Measurements from ENCODE around the gene PCDHB6. TPM values are rescaled to one million over a fixed set of nuclear protein-coding genes. Genes with fewer than 3 reads are reported as not detected.
"Not testable (repeated sequence)": the region's sequence is repeated elsewhere in the genome, so short reads cannot be mapped to it uniquely, and the experiment has no call there.

The PCDHB6 gene
- total and polyA plus RNA-seq, 5 donors from 2014 or later: not detected

DNA sequence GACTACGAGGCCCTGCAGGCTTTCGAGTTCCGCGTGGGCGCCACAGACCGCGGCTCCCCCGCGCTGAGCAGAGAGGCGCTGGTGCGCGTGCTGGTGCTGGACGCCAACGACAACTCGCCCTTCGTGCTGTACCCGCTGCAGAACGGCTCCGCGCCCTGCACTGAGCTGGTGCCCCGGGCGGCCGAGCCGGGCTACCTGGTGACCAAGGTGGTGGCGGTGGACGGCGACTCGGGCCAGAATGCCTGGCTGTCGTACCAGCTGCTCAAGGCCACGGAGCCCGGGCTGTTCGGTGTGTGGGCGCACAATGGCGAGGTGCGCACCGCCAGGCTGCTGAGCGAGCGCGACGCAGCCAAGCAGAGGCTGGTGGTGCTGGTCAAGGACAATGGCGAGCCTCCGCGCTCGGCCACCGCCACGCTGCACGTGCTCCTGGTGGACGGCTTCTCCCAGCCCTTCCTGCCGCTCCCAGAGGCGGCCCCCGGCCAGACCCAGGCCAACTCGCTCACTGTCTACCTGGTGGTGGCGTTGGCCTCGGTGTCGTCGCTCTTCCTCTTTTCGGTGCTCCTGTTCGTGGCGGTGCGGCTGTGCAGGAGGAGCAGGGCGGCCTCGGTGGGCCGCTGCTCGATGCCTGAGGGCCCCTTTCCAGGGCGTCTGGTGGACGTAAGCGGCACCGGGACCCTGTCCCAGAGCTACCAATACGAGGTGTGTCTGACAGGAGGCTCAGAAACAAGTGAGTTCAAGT, 34.4 kb downstream of the PCDHB6 start:
- H3K4me3 Mint-ChIP-seq; H3K27me3 ChIP-seq (ENCODE audit: control insufficient read depth, insufficient read depth, low read length); H3K9me3 ChIP-seq (ENCODE audit: control insufficient read depth in 2 of 2, low read length in 2 of 2); H3K4me1 Mint-ChIP-seq; ATAC-seq (ENCODE audit: low read depth in 2 of 2); DNase-seq; H3K4me3 ChIP-seq (ENCODE audit: low read depth, low read length); H3K27ac Mint-ChIP-seq; H3K36me3 Mint-ChIP-seq; H3K4me1 ChIP-seq (ENCODE audit: control insufficient read depth, insufficient read depth, low read length, poor library complexity, severe bottlenecking); H3K36me3 ChIP-seq (ENCODE audit: control insufficient read depth, insufficient read depth, low read length); H3K27ac ChIP-seq (ENCODE audit: insufficient read depth, low read length, poor library complexity, severe bottlenecking): not testable (repeated sequence)
- Mint-ChIP-seq H3K27me3 (peaks cover 19% of the 10 kb centered on the region), H3K9me3 (peaks cover 0 to 31% (median 12%) of the 10 kb centered on the region in 7 donors)

DNA sequence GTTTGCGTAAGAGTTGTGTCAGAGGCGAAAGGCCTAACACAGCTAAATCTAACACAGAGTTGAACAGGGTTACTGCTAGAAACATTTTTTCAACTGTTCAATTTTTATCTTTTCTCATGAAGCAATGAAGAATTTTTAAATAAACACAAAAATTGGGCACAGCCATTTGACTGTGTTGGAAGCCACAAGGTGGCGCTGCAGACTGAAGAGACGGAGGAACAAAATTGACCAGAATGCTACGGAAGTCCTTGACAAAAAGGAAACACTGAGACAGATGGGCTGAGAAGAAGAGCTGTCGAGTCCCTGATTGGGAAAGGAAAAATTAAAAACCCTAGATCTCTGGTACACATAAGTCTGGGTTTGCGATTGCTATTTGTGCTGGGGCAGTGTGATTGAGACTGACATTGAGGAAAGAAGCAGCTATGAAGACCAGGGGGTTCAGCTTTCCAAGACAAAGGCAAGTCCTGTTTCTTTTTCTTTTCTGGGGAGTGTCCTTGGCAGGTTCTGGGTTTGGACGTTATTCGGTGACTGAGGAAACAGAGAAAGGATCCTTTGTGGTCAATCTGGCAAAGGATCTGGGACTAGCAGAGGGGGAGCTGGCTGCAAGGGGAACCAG, 37.1 kb downstream of the PCDHB6 start, which contains the start of gene PCDHB9:
Gene PCDHB9 (plus strand): TSS at position 265 of the 616 bp plus-strand sequence. CDS start 158 bp downstream, at position 423.
- peaks cover 0 to 2% of the 10 kb centered on the region in 2 experiments for H3K9me3 ChIP-seq (ENCODE audit: control insufficient read depth in 2 of 2, low read length in 2 of 2)
- Mint-ChIP-seq H3K9me3 (peaks cover 0 to 39% (median 14%) of the 10 kb centered on the region in 7 donors), H3K27ac (no peak within 1 kb of the TSS), H3K27me3 (peaks cover 21% of the 10 kb centered on the region), H3K36me3 (peaks cover 14% of the 10 kb centered on the region), H3K4me3 (peak within 1 kb of the TSS in 2 of 4 donors; percentile 12 to 49), H3K4me1 (peaks cover 0 to 11% (median 2%) of the 10 kb centered on the region in 4 donors)
- H3K4me1 ChIP-seq (ENCODE audit: control insufficient read depth, insufficient read depth, low read length, poor library complexity, severe bottlenecking): no peaks in the 10 kb centered on the region
- no peaks in the 10 kb centered on the region for H3K36me3 ChIP-seq (ENCODE audit: control insufficient read depth, insufficient read depth, low read length)
- peak in 2 of 3 donors; percentile 9 to 13 for DNase-seq
- H3K4me3 ChIP-seq (ENCODE audit: low read depth, low read length): peak within 1 kb of the TSS; percentile 27
- ATAC-seq (ENCODE audit: low read depth in 2 of 2): no peak
- H3K27ac ChIP-seq (ENCODE audit: insufficient read depth, low read length, poor library complexity, severe bottlenecking): no peak within 1 kb of the TSS
- H3K27me3 ChIP-seq (ENCODE audit: control insufficient read depth, insufficient read depth, low read length): peaks cover 3% of the 10 kb centered on the region

GRCh38 chr5:141188682-141189081, 38.8 kb downstream of the PCDHB6 start:
- H3K27me3 ChIP-seq (ENCODE audit: control insufficient read depth, insufficient read depth, low read length); H3K4me3 ChIP-seq (ENCODE audit: low read depth, low read length); H3K4me1 ChIP-seq (ENCODE audit: control insufficient read depth, insufficient read depth, low read length, poor library complexity, severe bottlenecking); H3K4me3 Mint-ChIP-seq; H3K36me3 ChIP-seq (ENCODE audit: control insufficient read depth, insufficient read depth, low read length); H3K27ac ChIP-seq (ENCODE audit: insufficient read depth, low read length, poor library complexity, severe bottlenecking); DNase-seq; H3K27ac Mint-ChIP-seq; ATAC-seq (ENCODE audit: low read depth in 2 of 2); H3K9me3 ChIP-seq (ENCODE audit: control insufficient read depth in 2 of 2, low read length in 2 of 2): not testable (repeated sequence)
- peaks cover 0 to 39% (median 10%) of the 10 kb centered on the region in 7 donors for H3K9me3 Mint-ChIP-seq
- peaks cover 20% of the 10 kb centered on the region for H3K27me3 Mint-ChIP-seq
- peaks cover 0 to 11% (median 2%) of the 10 kb centered on the region in 4 donors for H3K4me1 Mint-ChIP-seq
- peaks cover 14% of the 10 kb centered on the region for H3K36me3 Mint-ChIP-seq

DNA sequence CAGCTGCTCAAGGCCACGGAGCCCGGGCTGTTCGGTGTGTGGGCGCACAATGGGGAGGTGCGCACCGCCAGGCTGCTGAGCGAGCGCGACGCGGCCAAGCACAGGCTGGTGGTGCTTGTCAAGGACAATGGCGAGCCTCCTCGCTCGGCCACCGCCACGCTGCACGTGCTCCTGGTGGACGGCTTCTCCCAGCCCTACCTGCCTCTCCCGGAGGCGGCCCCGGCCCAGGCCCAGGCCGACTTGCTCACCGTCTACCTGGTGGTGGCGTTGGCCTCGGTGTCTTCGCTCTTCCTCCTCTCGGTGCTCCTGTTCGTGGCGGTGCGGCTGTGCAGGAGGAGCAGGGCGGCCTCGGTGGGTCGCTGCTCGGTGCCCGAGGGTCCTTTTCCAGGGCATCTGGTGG, 39.3 kb downstream of the PCDHB6 start:
- H3K4me3 ChIP-seq (ENCODE audit: low read depth, low read length); H3K27me3 ChIP-seq (ENCODE audit: control insufficient read depth, insufficient read depth, low read length); H3K4me1 ChIP-seq (ENCODE audit: control insufficient read depth, insufficient read depth, low read length, poor library complexity, severe bottlenecking); ATAC-seq (ENCODE audit: low read depth in 2 of 2); DNase-seq; H3K9me3 ChIP-seq (ENCODE audit: control insufficient read depth in 2 of 2, low read length in 2 of 2); H3K27ac ChIP-seq (ENCODE audit: insufficient read depth, low read length, poor library complexity, severe bottlenecking); H3K4me3 Mint-ChIP-seq; H3K36me3 ChIP-seq (ENCODE audit: control insufficient read depth, insufficient read depth, low read length); H3K27ac Mint-ChIP-seq: not testable (repeated sequence)
- H3K27me3 Mint-ChIP-seq: peaks cover 20% of the 10 kb centered on the region
- H3K36me3 Mint-ChIP-seq: peaks cover 14% of the 10 kb centered on the region
- H3K4me1 Mint-ChIP-seq: peaks cover 0 to 11% (median 2%) of the 10 kb centered on the region in 4 donors
- peaks cover 0 to 38% (median 10%) of the 10 kb centered on the region in 7 donors for H3K9me3 Mint-ChIP-seq

DNA sequence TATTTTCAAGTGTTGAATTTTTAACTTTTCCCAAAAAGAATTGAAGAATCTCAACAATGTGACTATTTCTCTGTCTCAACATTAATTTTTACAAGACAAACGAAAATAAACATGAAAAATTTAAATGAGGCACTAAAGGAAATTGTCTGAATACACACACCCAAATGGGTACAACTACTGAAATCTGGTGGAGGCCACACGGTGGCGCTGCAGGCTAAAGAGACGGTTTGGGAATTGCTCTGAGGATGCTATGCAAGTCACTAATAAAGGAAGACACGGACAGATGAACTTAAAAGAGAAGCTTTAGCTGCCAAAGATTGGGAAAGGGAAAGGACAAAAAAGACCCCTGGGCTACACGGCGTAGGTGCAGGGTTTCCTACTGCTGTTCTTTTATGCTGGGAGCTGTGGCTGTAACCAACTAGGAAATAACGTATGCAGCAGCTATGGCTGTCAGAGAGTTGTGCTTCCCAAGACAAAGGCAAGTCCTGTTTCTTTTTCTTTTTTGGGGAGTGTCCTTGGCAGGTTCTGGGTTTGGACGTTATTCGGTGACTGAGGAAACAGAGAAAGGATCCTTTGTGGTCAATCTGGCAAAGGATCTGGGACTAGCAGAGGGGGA, 42.4 kb downstream of the PCDHB6 start, which contains the start of gene PCDHB10:
Gene PCDHB10 (plus strand): TSS at position 244 of the 616 bp plus-strand sequence. CDS start 200 bp downstream, at position 444.
- H3K4me1 Mint-ChIP-seq: peaks cover 0 to 4% (median 0%) of the 10 kb centered on the region in 4 donors
- H3K27me3 ChIP-seq (ENCODE audit: control insufficient read depth, insufficient read depth, low read length): no peaks in the 10 kb centered on the region
- peaks cover 9 to 10% of the 10 kb centered on the region in 2 experiments for H3K9me3 ChIP-seq (ENCODE audit: control insufficient read depth in 2 of 2, low read length in 2 of 2)
- ATAC-seq (ENCODE audit: low read depth in 2 of 2): no peak
- no peak within 1 kb of the TSS for H3K27ac ChIP-seq (ENCODE audit: insufficient read depth, low read length, poor library complexity, severe bottlenecking)
- H3K36me3 ChIP-seq (ENCODE audit: control insufficient read depth, insufficient read depth, low read length): no peaks in the 10 kb centered on the region
- H3K27me3 Mint-ChIP-seq: peaks cover 10% of the 10 kb centered on the region
- peak in 2 of 3 donors; percentile 8 to 10 for DNase-seq
- peaks cover 8% of the 10 kb centered on the region for H3K36me3 Mint-ChIP-seq
- no peak within 1 kb of the TSS for H3K27ac Mint-ChIP-seq
- H3K4me3 Mint-ChIP-seq: no peak within 1 kb of the TSS
- no peak within 1 kb of the TSS for H3K4me3 ChIP-seq (ENCODE audit: low read depth, low read length)
- no peaks in the 10 kb centered on the region for H3K4me1 ChIP-seq (ENCODE audit: control insufficient read depth, insufficient read depth, low read length, poor library complexity, severe bottlenecking)
- H3K9me3 Mint-ChIP-seq: peaks cover 0 to 44% (median 20%) of the 10 kb centered on the region in 7 donors

- H3K4me1 Mint-ChIP-seq; DNase-seq; H3K4me3 Mint-ChIP-seq; H3K36me3 ChIP-seq (ENCODE audit: control insufficient read depth, insufficient read depth, low read length); ATAC-seq (ENCODE audit: low read depth in 2 of 2); H3K4me3 ChIP-seq (ENCODE audit: low read depth, low read length); H3K27ac ChIP-seq (ENCODE audit: insufficient read depth, low read length, poor library complexity, severe bottlenecking); H3K4me1 ChIP-seq (ENCODE audit: control insufficient read depth, insufficient read depth, low read length, poor library complexity, severe bottlenecking); H3K36me3 Mint-ChIP-seq; H3K27me3 Mint-ChIP-seq; H3K27ac Mint-ChIP-seq; H3K27me3 ChIP-seq (ENCODE audit: control insufficient read depth, insufficient read depth, low read length): not testable (repeated sequence)
- H3K9me3 ChIP-seq (ENCODE audit: control insufficient read depth in 2 of 2, low read length in 2 of 2): peaks cover 11 to 18% of the 10 kb centered on the region in 2 experiments
- H3K9me3 Mint-ChIP-seq: peaks cover 0 to 45% (median 20%) of the 10 kb centered on the region in 7 donors
Observed at GRCh38 chr5:141194332-141194731, 44.5 kb downstream of the PCDHB6 start.

DNA sequence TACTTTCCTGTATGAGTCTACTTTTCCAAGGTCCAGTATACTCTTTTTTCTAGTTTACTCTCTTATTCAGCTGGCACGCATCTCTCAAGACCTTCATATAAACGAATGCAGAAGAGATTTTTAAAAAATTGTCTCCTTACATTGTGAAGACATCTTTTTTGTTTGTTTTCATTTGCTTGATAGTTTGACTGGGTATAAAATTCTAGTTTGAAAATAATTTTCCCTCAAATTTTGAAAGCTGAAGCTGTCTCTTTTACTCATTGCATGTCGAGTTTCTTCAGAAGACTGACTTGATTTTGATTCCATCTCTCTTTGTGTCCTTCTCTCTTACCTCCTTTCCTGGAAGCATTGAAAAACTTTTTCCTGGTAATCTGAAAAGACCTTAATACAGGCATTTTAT, 46.5 kb downstream of the PCDHB6 start:
- Mint-ChIP-seq H3K4me1 (peaks cover 0 to 4% (median 0%) of the 10 kb centered on the region in 4 donors), H3K27me3 (peaks cover 14% of the 10 kb centered on the region), H3K9me3 (peaks cover 0 to 50% (median 21%) of the 10 kb centered on the region in 7 donors), H3K27ac (no peak overlapping the region), H3K36me3 (peaks cover 5% of the 10 kb centered on the region), H3K4me3 (no peak overlapping the region)
- Histone ChIP-seq H3K27me3 (ENCODE audit: control insufficient read depth, insufficient read depth, low read length) (peaks cover 5% of the 10 kb centered on the region), H3K27ac (ENCODE audit: insufficient read depth, low read length, poor library complexity, severe bottlenecking) (no peak overlapping the region), H3K9me3 (ENCODE audit: control insufficient read depth in 2 of 2, low read length in 2 of 2) (peaks cover 17 to 25% of the 10 kb centered on the region in 2 experiments), H3K36me3 (ENCODE audit: control insufficient read depth, insufficient read depth, low read length) (no peaks in the 10 kb centered on the region), H3K4me3 (ENCODE audit: low read depth, low read length) (no peak overlapping the region), H3K4me1 (ENCODE audit: control insufficient read depth, insufficient read depth, low read length, poor library complexity, severe bottlenecking) (no peaks in the 10 kb centered on the region)
- no peak for ATAC-seq (ENCODE audit: low read depth in 2 of 2)
- DNase-seq: no peak

Data from CD4-positive, CD25-positive, alpha-beta regulatory T cell (primary cell).